ENCODE data around the gene SPRN. TPM values are rescaled to one million over a fixed set of nuclear protein-coding genes. Genes with fewer than 3 reads are reported as not detected.
"Not testable (repeated sequence)": the region's sequence is repeated elsewhere in the genome, so short reads cannot be mapped to it uniquely, and the experiment has no call there.

SPRN gene
- total RNA-seq (2014; rRNA removed; shearing (Covaris generic)), result not detected in 2 replicates
- not detected in 2 replicates for polyA plus RNA-seq (2014; cell fraction: nucleus; rRNA removed)

- DNase-seq (ENCODE audit: extremely low read depth, low read depth), result not testable (repeated sequence)
These were observed at the start of gene SPRN for GRCh38 chr10:133424601-133425000. TSS of gene SPRN (minus strand) at chr10:133424625. CDS start at chr10:133423681, 944 bp downstream.

- no peak for DNase-seq (ENCODE audit: extremely low read depth, low read depth)
These were observed 49.6 kb upstream of the SPRN start for GRCh38 chr10:133474027-133474426.

- no peak for DNase-seq (ENCODE audit: extremely low read depth, low read depth)
These were observed 48.8 kb upstream of the SPRN start for GRCh38 chr10:133473270-133473669.

GRCh38 chr10:133471300-133472109, 47.1 kb upstream of the SPRN start:
- DNase-seq (ENCODE audit: extremely low read depth, low read depth), result no peak

GRCh38 chr10:133469205-133469604, 44.8 kb upstream of the SPRN start:
- not testable (repeated sequence) for DNase-seq (ENCODE audit: extremely low read depth, low read depth)

GRCh38 chr10:133467286-133467911, 43.0 kb upstream of the SPRN start:
- no peak for DNase-seq (ENCODE audit: extremely low read depth, low read depth)

GRCh38 chr10:133466683-133467275, 42.4 kb upstream of the SPRN start:
- no peak for DNase-seq (ENCODE audit: extremely low read depth, low read depth)

- no peak for DNase-seq (ENCODE audit: extremely low read depth, low read depth)
These were observed 41.6 kb upstream of the SPRN start for GRCh38 chr10:133465950-133466474.

GRCh38 chr10:133465191-133465949, 40.9 kb upstream of the SPRN start:
- no peak for DNase-seq (ENCODE audit: extremely low read depth, low read depth)

GRCh38 chr10:133464582-133465031, 40.2 kb upstream of the SPRN start:
- no peak for DNase-seq (ENCODE audit: extremely low read depth, low read depth)

- DNase-seq (ENCODE audit: extremely low read depth, low read depth), result no peak
These were observed 38.3 kb upstream of the SPRN start for GRCh38 chr10:133462512-133463305.

GRCh38 chr10:133461841-133462240, 37.4 kb upstream of the SPRN start:
- no peak for DNase-seq (ENCODE audit: extremely low read depth, low read depth)

- DNase-seq (ENCODE audit: extremely low read depth, low read depth), result no peak
These were observed 36.6 kb upstream of the SPRN start for GRCh38 chr10:133461027-133461426.

- no peak for DNase-seq (ENCODE audit: extremely low read depth, low read depth)
These were observed 35.9 kb upstream of the SPRN start for GRCh38 chr10:133460208-133460769.

- DNase-seq (ENCODE audit: extremely low read depth, low read depth), result no peak
These were observed 35.2 kb upstream of the SPRN start for GRCh38 chr10:133459454-133460207.

GRCh38 chr10:133458710-133459453, 34.5 kb upstream of the SPRN start:
- DNase-seq (ENCODE audit: extremely low read depth, low read depth), result no peak

GRCh38 chr10:133458021-133458709, 33.7 kb upstream of the SPRN start:
- DNase-seq (ENCODE audit: extremely low read depth, low read depth), result no peak
